ENCODE data around the gene SARDH.
"Not testable (repeated sequence)": the region's sequence is repeated elsewhere in the genome, so short reads cannot be mapped to it uniquely, and the experiment has no call there.

Gene SARDH

GRCh38 chr9:133677126-133678010 lies 60.8 kb downstream of the SARDH start:
- TF ChIP-seq CTCF (IDR thresholded peaks at IDR 0.05; ENCODE audit: borderline replicate concordance, control extremely low read depth, extremely low read depth, insufficient read depth, missing control alignments), result no peak
- in situ Hi-C loops (cut with MboI; ENCODE audit: low sequenced_read_pairs, unreplicated experiment), result no loop called here
- DNase-seq (ENCODE audit: low spot score), result no peak

GRCh38 chr9:133676450-133676849 lies 61.7 kb downstream of the SARDH start:
- TF ChIP-seq CTCF (IDR thresholded peaks at IDR 0.05; ENCODE audit: borderline replicate concordance, control extremely low read depth, extremely low read depth, insufficient read depth, missing control alignments), result no peak
- in situ Hi-C loops (cut with MboI; ENCODE audit: low sequenced_read_pairs, unreplicated experiment), result no loop called here
- no peak for DNase-seq (ENCODE audit: low spot score)

GRCh38 chr9:133675796-133676195 lies 62.4 kb downstream of the SARDH start:
- in situ Hi-C loops (cut with MboI; ENCODE audit: low sequenced_read_pairs, unreplicated experiment); DNase-seq (ENCODE audit: low spot score): not testable (repeated sequence)

GRCh38 chr9:133674091-133674490 lies 64.1 kb downstream of the SARDH start:
- in situ Hi-C loops (cut with MboI; ENCODE audit: low sequenced_read_pairs, unreplicated experiment), result no loop called here

GRCh38 chr9:133673258-133673655 lies 64.9 kb downstream of the SARDH start:
- no peak for DNase-seq (ENCODE audit: low spot score)
- no peak for TF ChIP-seq CTCF (IDR thresholded peaks at IDR 0.05; ENCODE audit: borderline replicate concordance, control extremely low read depth, extremely low read depth, insufficient read depth, missing control alignments)
- in situ Hi-C loops (cut with MboI; ENCODE audit: low sequenced_read_pairs, unreplicated experiment), result no loop called here

More at GRCh38 chr9:133674091-133674490, 64.1 kb downstream of the SARDH start:
- no peak for DNase-seq (ENCODE audit: low spot score)
- no peak for TF ChIP-seq CTCF (IDR thresholded peaks at IDR 0.05; ENCODE audit: borderline replicate concordance, control extremely low read depth, extremely low read depth, insufficient read depth, missing control alignments)

GRCh38 chr9:133672503-133673257 lies 65.5 kb downstream of the SARDH start:
- in situ Hi-C loops (cut with MboI; ENCODE audit: low sequenced_read_pairs, unreplicated experiment), result no loop called here
- TF ChIP-seq CTCF (IDR thresholded peaks at IDR 0.05; ENCODE audit: borderline replicate concordance, control extremely low read depth, extremely low read depth, insufficient read depth, missing control alignments), result no peak
- DNase-seq (ENCODE audit: low spot score), result no peak

- in situ Hi-C loops (cut with MboI; ENCODE audit: low sequenced_read_pairs, unreplicated experiment), result no loop called here
- no peak for TF ChIP-seq CTCF (IDR thresholded peaks at IDR 0.05; ENCODE audit: borderline replicate concordance, control extremely low read depth, extremely low read depth, insufficient read depth, missing control alignments)
- no peak for DNase-seq (ENCODE audit: low spot score)
These were observed 66.8 kb downstream of the SARDH start for GRCh38 chr9:133671371-133671770.

All from GM13976 (cell line).